NCI-H510A treated with DMSO at 0.1 percent for 48 hours (cell line): ENCODE results near the gene ACY1.
"Not testable (repeated sequence)": the region's sequence is repeated elsewhere in the genome, so short reads cannot be mapped to it uniquely, and the experiment has no call there.

Experiments
- DNase-seq: peaks from one replicate; lab custom pipeline; 2025; lab: John Stamatoyannopoulos, UW

ACY1 gene

DNA sequence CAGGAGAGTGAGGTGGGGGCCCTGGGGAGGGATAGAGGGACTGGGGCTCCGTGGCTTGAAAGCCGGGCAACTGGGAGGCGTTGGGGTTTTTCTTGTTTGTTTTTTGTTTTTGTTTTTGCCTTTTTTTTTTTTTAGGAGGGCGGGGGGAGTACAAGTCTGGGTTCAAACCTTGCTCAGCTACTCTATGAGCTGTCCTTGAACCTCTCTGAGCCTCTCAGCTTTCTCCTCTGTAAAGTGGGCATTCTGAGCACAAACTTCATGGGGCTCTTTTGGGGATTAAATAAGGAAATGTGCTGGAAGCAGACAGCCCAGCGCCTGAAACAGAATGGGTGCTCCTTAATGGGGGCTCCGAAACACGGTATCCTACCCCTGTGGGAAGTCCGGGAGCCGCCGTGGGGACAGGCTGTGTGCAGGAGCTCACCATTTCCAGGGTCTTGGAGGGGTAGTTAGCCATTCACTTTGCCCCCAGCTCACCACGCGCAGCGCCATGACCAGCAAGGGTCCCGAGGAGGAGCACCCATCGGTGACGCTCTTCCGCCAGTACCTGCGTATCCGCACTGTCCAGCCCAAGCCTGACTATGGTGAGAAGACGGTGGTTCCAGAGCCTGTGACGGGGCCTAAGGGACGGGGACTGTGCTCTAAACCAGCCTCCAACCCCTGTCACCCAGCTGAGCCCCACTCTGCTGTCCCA is 388 bp downstream of the ACY1 start:
- no peak for DNase-seq

DNA sequence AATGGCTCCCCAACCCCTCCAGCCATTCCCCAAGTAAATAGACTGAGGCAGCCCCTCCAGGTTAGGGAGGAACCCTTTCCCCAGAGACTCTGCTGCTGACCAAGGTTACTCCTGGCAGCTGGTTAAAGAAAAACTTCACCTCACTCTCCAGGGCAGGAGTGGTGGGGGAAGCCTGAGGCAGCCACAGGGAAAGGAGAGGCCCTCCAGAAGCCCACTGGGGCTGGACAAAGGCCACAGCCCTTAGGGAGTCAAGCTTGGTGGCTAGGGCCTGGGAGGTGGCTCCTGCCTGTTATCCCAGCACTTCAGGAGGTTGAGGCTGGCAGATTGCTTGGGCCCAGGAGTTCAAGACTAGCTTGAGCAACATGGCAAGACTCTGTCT is 923 bp downstream of the ACY1 start:
- no peak for DNase-seq

DNA sequence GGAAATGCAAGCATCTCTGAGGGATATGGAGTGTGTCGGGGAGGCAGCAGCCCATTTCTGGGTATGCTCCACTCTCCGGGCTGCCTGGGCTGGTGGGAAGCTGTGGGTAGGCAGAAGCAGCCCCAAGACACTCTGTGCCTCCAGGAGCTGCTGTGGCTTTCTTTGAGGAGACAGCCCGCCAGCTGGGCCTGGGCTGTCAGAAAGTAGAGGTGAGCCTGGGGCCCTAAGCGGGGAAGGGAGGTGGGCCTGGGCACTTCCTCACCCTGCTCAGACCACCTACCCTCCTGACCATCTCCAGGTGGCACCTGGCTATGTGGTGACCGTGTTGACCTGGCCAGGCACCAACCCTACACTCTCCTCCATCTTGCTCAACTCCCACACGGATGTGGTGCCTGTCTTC is 1.7 kb downstream of the ACY1 start:
- no peak for DNase-seq

DNA sequence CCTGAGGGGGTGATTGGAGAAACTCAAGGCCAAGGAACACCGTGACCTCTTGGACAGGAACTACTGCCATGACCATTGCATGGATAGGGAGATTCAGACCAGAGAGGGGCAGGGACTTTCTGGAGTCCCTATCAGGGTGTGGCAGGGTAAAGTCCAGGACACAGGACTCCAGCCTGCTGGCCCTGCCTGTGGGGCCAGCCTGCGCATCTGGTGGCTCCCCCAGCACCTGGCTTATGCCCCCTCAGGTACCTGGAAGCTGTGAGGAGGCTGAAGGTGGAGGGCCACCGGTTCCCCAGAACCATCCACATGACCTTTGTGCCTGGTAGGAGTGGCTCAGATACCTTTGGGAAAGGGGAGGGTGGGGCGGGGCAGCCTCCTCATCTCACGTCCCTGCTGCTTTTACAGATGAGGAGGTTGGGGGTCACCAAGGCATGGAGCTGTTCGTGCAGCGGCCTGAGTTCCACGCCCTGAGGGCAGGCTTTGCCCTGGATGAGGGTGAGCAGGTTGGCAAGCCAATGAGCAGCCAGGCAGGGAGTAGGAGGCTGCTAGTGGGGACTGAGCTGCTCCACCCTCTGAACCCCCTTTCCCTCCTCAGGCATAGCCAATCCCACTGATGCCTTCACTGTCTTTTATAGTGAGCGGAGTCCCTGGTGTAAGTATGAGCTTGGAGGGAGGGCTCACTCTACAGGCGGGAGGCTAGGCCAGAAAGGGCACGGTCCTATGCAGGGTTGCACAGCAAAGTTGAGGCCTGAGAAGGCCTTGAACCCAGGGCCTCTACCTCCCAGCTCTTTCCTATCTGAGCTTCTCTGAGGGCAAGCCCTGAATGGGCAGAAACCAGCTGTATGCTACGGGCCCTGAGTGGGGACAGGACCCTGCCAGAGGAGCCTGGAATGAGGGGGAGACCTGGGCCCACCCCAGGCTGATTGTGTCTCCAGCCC is 2.9 kb downstream of the ACY1 start:
- no peak for DNase-seq

DNA sequence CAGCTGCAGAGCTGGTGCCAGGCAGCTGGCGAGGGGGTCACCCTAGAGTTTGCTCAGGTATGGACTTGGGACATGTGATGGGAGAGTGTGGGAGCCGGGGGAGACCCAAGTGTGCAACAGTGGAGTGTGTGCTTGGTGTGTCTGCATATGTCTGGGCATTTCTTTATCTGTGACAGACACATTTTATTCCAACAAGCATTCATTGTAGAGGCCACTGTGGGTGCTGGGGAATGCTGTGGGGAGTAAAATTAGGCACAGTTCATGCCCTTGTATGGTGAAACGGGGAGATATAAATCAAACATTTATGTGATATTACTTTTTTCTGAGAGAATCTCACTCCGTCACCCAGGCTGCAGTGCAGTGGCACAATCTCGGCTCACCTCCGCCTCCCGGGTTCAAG is 4.2 kb downstream of the ACY1 start:
- DNase-seq: no peak

DNA sequence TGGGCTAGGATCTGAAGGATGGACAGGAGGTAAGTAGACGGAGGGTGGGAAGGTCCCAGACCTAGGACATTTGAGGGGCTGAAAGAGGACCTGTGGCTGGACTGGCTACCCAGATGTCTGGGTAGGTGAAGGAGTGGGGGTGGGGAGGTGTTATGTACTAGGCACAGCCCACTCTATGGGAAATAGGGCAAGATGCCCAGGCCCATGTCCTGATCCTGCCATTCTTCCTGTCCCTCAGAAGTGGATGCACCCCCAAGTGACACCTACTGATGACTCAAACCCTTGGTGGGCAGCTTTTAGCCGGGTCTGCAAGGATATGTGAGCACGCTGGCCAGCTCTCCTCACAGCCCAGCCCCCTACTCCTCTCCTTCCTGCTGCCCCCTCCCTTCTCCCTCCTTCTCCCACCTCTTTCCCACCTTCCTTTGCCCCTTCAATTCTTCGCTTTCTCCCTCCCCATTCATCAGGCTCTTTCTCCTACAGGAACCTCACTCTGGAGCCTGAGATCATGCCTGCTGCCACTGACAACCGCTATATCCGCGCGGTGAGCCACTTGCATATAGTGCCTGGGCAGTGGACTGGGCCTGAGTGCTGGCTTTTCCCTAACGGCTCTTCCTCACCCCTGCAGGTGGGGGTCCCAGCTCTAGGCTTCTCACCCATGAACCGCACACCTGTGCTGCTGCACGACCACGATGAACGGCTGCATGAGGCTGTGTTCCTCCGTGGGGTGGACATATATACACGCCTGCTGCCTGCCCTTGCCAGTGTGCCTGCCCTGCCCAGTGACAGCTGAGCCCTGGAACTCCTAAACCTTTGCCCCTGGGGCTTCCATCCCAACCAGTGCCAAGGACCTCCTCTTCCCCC is 5.2 kb downstream of the ACY1 start:
- DNase-seq: no peak

DNA sequence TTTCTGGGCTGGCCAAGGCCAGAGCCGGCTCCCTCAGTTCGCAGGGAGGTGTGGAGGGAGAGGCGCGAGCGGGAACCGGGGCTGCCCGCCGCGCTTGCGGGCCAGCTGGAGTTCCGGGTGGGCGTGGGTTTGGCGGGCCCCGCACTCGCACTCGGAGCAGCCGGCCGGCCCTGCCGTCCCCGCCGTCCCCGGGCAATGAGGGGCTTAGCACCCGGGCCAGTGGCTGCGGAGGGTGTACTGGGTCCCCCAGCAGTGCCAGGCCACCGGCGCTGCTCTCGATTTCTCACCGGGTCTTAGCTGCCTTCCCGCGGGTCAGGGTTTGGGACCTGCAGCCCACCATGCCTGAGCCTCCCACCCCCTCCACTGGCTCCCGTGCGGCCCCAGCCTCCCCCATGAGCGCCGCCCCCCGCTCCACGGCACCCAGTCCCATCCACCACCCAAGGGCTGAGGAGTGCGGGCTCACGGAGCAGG is 7.2 kb downstream of the ACY1 start:
- DNase-seq: not testable (repeated sequence)

DNA sequence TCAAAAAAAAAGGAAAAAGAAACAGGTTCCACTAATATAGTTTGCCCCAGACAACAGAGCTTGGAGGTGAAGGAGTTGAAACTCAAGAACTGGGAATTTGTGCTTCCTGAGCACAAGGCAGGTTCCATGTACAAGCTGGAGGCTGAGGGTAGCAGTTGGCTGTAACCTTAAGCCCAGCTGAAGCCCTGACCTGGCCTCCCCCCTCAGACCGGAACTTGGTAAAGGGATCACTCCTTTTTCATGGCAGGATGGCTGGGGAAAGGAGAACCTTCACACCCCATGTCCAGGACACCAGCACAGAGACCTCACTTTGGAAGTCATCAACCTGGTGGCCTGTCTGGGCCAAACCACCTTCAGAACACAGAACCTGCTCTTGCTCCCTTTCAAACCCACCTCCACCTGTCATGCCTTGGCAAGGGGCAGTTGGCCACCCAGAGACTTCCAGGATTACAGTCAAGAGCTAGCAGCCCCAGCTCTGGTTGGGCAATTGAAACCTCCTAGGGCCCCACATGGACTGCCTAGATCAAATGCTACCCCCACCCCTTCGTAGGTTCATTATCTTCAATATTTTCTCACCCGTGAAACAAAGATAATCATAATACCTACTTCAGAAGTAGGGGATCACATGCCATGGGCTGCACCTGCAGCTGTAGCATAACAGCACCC is 8.8 kb downstream of the ACY1 start:
- DNase-seq: no peak

DNA sequence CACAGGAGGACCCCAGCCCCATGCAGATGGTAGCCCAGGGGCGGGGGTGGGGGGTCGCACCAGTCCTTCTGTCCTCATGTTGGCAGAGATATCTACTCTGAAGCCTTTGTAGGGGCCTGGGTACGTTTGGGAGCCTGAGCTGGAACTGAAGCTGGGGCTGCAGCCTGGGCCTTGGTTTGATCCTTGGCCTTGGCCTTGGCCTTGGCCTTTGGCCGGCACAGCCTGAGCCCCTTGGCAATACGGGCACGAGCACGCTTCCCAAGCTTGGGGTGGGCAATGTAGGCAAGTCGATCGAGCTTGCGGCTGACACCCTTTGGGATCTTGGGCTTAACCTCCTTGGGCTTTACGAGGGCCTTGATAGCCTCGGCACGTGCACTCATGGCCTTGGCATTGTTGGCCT is 10.3 kb downstream of the ACY1 start:
- DNase-seq: not testable (repeated sequence)

DNA sequence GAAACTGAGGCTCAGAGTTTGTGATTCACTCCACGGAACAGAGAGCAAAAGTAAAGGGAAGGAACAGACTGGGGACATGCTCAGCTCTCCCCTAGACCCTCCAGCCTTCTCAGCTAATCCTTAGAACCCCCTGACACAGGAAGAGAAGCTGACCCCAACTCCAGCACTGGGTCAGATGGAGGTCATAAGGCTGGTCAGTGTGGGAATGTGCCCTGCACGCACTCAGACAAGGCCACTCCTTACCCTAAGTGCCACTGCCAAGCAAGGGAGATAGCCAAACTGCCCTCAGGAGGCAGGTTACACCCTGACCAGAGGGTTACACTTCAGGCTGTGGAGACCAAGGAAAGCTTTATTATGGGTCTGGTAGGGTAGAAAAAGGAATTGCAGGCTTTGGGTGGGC is 11.2 kb downstream of the ACY1 start:
- DNase-seq: no peak

DNA sequence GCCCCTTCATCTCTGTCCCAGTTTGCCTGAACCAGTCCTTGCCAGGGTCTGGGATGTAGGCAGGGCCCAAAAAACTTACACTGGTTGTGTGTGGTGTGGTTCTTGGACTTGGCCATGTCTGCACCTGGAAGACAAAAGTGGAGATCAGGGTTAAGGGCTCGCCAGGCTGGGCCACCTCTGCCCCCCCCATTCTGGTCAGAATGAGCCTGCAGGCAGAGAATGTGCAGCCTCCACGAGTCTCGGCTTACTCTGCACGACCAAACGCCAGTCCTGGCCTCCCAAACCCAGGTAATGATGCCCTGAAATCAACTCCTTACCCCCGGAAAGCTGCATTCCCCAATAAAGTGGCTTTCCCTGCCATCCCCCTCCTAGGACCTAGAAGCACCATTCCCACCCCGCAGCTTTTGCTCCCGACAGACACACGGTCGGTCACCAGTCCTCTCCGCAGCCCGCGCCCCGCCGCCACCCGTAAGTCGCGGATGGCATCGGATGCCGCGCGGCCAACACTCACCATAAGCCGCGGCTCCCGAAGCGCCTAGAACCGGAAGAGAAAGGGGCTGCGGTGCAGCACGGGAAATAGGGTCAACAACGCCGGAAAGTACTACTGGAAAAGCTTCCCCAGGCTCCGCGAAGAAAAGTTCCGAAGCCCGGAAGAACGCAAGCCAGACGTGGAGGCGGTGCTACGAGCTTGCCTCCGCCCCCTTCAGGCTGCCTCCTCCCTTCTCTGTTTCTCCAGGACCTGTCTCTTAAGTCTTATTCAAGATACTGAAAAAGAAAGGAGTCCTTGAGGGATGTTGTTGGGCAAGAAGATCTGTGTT is 12.2 kb downstream of the ACY1 start, which contains the start of gene RPL29:
RPL29 (minus strand) TSS at position 550 of the 818 bp plus-strand sequence; CDS start at position 116, 434 bp downstream.
- DNase-seq: peak; percentile 86

DNA sequence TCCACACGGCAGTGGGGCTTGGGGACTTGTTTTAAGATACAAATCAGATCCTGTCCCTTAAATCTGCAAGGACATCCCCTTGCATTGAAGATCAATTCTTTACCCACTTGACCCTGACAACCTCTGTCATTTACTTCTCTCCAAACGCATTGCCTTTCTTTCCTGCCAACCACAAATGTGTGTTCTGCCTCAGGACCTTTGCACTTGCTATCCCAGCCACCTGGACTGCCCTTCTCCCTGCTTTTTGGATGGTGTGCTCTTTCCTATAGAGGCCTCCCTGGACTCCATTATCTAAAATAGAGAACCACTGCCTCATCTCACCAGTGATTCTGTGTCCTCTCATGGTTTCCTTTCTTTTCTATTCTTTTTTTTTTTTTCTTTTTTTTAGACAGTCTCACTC is 13.8 kb downstream of the ACY1 start:
- DNase-seq: no peak

DNA sequence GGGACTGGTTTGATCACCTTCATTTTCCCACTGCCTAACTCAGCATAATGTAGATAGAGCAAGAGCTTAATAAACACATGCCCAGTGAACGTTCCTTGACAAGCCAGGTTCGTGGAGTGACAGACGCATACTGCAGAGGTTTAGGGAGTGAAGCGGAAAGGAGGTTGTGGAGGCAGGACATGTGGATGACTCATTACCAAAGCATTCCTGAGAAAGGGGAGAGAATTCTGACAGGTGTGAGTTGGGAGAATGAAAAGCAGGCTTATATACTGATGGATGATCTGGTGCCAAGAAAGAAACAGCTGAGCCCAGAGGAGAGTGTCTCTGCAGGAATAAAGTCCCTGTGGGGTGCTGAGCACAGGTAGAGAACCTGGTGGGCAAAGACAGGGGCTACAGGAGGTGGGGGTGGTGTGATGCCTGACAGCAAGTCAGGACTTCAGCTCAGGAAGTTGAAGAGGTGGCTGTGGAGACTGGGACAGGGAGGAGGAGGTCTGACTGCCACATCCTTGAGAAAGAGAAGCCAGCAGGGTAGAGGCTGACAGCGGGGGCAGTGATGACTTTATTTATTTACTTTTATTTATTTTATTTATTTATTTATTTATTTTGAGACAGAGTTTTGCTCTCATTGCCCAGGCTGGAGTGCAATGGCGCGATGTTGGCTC is 14.7 kb downstream of the ACY1 start:
- no peak for DNase-seq

DNA sequence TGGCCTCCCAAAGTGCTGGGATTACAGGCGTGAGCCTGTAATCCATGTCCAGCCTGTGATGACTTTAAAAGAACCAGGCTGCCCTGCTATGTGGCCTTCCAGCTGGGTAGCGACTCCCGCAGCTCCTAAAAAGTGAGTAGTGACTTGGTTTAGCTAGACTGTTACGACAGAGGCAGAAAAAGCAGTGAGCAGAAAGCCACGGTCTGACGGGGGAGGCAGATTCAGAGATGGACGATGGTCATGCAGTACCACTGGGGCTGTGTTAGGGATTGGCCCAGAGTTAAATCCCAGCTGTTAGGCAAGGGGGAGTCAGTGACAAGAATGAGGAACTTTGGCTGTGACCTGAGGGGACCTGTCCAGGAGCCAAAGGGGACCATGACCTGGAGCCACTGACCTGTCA is 15.4 kb downstream of the ACY1 start:
- DNase-seq: no peak

DNA sequence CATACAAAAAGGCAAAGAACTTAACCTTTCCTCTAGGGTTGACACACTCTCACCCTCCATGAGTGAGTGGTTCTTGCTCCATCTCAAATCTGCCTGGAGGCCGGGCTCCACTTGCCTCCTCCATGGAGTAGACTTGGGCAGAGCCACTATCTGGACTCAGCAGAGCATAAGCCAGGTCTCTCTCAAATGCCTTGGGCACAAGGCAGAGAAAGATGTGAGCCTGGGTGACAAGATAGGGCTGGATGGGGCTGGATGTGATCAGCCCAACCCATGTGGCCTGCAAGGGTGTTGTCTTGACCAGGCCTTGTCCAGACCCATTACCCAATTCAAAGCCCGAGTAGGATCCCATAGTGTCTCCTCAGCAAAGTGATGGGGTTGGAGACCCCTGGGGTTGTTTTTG is 16.5 kb downstream of the ACY1 start:
- DNase-seq: no peak

DNA sequence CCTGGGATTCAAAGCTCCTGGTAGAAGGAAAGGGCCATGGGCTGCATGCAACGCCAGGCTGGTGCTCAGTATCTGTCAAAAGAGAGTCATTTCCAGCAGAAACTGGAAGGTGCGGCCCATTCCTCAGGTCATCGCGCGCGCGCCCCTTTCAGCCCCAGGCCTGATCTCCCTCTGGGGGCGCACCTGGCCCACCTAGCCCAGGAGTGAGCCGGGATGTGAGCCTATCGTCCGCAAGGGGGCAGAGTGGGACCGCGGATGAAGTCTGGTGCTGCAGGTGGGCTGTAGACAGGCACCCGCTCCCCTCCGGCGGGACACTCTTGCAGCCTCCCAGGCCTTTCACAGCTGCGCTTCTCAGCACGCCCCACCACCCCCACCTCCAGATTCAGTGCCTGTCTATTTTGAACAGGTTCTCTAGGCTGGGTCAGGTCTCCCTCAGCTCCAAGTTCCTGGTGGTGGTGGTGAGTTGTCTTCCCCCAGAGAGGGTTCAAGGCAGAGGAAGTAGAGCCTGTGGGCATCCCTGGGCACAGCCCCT is 18.2 kb downstream of the ACY1 start:
- DNase-seq: peak; percentile 59

DNA sequence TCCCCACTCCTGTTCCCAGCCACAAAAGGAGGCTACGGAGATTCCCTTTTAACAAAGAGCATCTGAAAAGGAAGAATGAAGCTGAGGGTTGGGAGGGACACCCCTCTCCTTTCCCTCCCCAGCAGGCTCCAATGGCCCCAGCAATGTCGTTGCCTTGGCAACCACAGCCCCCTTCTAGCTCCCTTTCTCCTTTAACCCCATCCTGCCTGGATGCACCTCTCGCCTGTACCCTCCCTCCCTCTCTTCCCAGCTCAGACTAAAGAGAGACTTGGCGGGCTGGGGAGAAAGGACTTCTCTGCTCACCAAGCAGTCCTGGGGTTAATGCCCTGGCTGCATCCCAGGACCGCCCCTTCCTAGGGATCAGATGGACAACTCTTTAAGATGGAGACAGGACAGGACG is 19.4 kb downstream of the ACY1 start:
- DNase-seq: no peak

DNA sequence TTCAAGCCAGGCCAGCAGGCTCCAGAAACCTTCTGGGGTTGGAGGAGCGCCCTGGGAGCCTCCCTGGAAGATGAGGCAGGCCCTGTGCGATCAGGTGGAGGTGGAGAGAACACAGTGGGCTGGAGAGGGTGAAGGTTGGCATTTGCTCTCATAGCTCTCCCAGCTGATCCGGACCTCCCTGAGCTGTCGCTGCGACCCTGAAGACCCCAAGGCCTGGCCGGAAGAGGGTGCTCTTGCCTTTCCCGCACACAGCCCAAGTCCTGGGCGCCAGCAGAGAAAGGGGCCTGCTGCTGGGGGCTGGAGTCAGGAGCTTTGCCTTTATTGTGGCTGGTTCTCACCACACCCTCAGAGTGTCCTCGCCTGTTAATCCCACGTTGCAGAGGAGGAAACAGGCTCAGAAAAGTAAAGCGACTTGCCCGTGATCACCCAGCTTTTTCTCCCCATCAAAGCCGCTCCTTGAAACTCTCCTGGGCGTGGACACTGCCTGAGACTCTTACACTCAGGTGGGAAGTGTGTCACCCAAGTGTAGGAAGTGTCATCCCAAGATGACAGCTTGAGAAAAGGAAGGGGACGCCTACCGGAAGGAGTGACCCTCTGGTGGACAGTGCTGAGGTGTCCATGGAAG is 20.9 kb downstream of the ACY1 start:
- DNase-seq: no peak

DNA sequence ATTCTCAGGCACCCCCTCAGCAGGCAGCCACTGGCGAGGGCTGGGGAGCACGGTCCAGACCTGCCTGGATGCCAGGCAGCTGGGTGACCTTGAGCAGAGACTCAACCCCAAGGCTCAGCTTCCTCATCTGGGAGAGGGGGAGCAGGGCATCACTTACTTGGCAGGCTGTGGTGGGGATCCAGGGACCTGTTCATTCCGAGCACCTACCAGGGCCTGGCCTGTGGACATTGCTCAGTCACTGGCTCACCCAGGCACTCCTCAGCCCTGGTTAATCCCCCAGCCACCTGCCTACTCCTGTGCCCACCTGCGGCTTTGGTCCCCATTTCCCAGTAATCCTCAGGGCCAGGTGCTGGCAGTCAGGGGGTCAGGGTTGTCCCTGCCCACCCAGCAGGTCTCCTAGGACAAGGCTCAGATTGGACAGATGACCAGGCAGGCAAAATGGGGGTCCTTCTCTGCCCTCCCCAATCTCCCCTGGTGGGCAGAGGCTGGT is 21.6 kb downstream of the ACY1 start:
- no peak for DNase-seq
